Endothelial cell of umbilical vein (primary cell): ENCODE measurements around the gene KCNQ1OT1.

Experiments used
- POLR2AphosphoS5 ChIP-seq: IDR thresholded peaks from 2 replicates; pipeline ENCODE4 v1.6.1; 2012; ENCODE audit warnings: low read depth, mild to moderate bottlenecking, control low read depth, low read length, moderate library complexity; ENCODE audit not compliant: insufficient read depth
- TF ChIP-seq, protein P1 (sequence below), 2 donors: IDR thresholded peaks; 1 replicate in 1 of 2; 2 replicates in 1 of 2; pipeline ENCODE4 v1.5.1; 2011; ENCODE audit warnings: low read length in 2 of 2, mild to moderate bottlenecking in 2 of 2, moderate library complexity in 2 of 2, control low read depth in 1 of 2, inconsistent platforms in 1 of 2, low read depth in 1 of 2; ENCODE audit not compliant: insufficient read depth in 1 of 2; ENCODE audit errors: extremely low read depth in 1 of 2

DNA sequence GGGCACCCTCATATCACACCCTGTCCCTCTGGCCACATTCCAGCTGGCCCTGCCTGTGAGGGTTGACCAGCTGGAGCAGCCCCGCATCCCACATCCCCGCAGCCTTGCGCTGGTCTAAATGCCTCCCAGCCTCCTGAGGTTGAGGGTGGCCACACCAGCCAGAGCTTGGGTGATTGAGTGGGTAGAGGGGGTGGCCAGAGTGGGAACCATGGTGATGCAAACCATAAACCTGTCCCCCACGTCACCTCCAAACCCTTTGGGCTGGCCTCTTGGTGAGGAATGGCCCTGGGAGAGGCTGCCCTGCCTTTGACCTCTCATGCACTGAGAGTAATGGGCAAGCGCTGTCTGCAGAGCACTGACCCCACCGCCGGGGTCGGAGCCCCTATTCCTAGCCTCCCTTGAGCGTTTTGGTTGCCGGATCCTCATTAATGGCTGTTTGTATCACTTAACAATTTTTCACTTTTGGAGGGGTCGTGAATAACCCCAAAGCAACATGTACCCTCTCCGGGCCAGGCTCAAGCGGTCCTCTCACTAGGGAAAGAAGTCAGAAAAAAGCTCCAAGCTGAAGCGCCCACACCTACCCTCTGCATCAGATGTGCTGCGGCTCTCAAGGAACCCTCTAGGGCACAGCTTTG is 16.0 kb upstream of the KCNQ1OT1 start:
- TF ChIP-seq, protein P1, sequence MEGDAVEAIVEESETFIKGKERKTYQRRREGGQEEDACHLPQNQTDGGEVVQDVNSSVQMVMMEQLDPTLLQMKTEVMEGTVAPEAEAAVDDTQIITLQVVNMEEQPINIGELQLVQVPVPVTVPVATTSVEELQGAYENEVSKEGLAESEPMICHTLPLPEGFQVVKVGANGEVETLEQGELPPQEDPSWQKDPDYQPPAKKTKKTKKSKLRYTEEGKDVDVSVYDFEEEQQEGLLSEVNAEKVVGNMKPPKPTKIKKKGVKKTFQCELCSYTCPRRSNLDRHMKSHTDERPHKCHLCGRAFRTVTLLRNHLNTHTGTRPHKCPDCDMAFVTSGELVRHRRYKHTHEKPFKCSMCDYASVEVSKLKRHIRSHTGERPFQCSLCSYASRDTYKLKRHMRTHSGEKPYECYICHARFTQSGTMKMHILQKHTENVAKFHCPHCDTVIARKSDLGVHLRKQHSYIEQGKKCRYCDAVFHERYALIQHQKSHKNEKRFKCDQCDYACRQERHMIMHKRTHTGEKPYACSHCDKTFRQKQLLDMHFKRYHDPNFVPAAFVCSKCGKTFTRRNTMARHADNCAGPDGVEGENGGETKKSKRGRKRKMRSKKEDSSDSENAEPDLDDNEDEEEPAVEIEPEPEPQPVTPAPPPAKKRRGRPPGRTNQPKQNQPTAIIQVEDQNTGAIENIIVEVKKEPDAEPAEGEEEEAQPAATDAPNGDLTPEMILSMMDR (IDR thresholded peaks at IDR 0.05; ENCODE audit: extremely low read depth in 1 of 2, insufficient read depth in 1 of 2, low read depth in 1 of 2, low read length in 2 of 2), result no peak
- no peak for TF ChIP-seq POLR2AphosphoS5
